ENCODE measurements around the gene TLN1. TPM values are rescaled to one million over a fixed set of nuclear protein-coding genes. Genes with fewer than 3 reads are reported as not detected.

TLN1 gene
- total and polyA plus RNA-seq, 2 of the 8 experiments (the other 6 are each of a cell fraction or from before 2014, with no cell fraction given) = 28.1 to 90.1 TPM

DNA sequence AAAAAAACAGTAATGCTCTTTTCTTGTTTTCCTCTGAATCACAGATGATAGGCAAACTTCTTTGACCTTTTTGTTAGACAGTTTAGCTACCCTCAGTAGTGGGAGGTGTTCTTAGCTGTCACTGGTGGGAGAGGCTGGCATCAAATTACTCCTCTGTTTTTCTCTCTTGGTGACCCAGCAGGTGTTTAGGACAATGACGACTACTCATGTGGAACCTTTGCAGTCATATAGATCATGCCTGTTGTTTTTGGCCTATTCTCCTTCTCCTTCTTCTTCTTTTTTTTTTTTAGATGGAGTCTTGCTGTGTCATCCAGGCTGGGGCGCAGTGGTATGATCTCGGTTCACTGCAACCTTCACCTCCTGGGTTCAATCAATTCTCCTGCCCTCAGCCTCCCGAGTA is 44.0 kb upstream of the TLN1 start:
- H2BK15ac ChIP-seq (ENCODE audit: low read length) = no peak overlapping the region
- H2AFZ ChIP-seq (ENCODE audit: low read length) = no peak overlapping the region
- FAIRE-seq = no peak
- no peak overlapping the region for H3K14ac ChIP-seq (ENCODE audit: insufficient read length)
- no peak overlapping the region for H3K27ac ChIP-seq (ENCODE audit: low read depth, low read length)
- H2AK5ac ChIP-seq (ENCODE audit: low read depth, low read length) = no peak overlapping the region
- DNase-seq (ENCODE audit: low read depth in 1 of 2, low spot score in 2 of 2) = no peak
- no peak overlapping the region for H2BK12ac ChIP-seq (ENCODE audit: low read depth, low read length)
- no peak overlapping the region for H3K4me3 ChIP-seq (ENCODE audit: extremely low read depth in 1 of 4, insufficient read depth in 2 of 4, low read depth in 3 of 4, low read length in 4 of 4)
- H3K4me2 ChIP-seq (ENCODE audit: insufficient read depth in 1 of 2, low read depth in 2 of 2, low read length in 2 of 2) = no peak overlapping the region
- no peaks in the 10 kb centered on the region for H3K79me1 ChIP-seq (ENCODE audit: low read depth, low read length)
- H4K5ac ChIP-seq (ENCODE audit: insufficient read length, low read depth, low read length) = no peak overlapping the region
- no peaks in the 10 kb centered on the region for H3K36me3 ChIP-seq (ENCODE audit: control insufficient read depth in 2 of 4, insufficient read depth in 4 of 4, low read length in 3 of 4)
- no peak overlapping the region for H3K23ac ChIP-seq (ENCODE audit: insufficient read length)
- no peak overlapping the region for H3K9ac ChIP-seq (replicated peaks in 1 of 4; ENCODE audit: extremely low read depth in 1 of 4, low read depth in 3 of 4, low read length in 3 of 4)
- 93% methylated on average over 4 of the region's 4 CpGs; no CpG with 5 or more reads in 1 of the 2 experiments for WGBS, 2 experiments (ENCODE audit: extremely low coverage in 1 of 2, insufficient coverage in 1 of 2, insufficient read length in 1 of 2, insufficient replicate concordance in 2 of 2, low coverage in 1 of 2, low lambda C conversion rate in 2 of 2, missing lambda C conversion rate in 1 of 2)
- peaks cover 0 to 6% (median 4%) of the 10 kb centered on the region in 4 experiments; a peak in 6 of 7 replicates for H3K4me1 ChIP-seq (replicated peaks in 1 of 4; ENCODE audit: control insufficient read depth in 3 of 4, insufficient read depth in 4 of 4, low read length in 3 of 4)
- H3K23me2 ChIP-seq (ENCODE audit: low read depth, low read length) = no peaks in the 10 kb centered on the region
- H3K56ac ChIP-seq (replicated peaks; ENCODE audit: insufficient read length, low read depth, low read length) = no peak overlapping the region
- no peak overlapping the region for H2BK5ac ChIP-seq (ENCODE audit: low read depth, low read length)
- no peak overlapping the region for H4K91ac ChIP-seq (replicated peaks; ENCODE audit: insufficient read length, low read length)
- H3K9me3 ChIP-seq (ENCODE audit: insufficient read depth in 2 of 2, low read depth in 1 of 2, low read length in 1 of 2) = no peaks in the 10 kb centered on the region
- H4K8ac ChIP-seq (ENCODE audit: extremely low read depth, insufficient read depth, low read length) = no peak overlapping the region
- CTCF ChIA-PET (ENCODE audit: partially characterized antibody) = interaction anchor here (1.0 to 3.8 kb wide), 11 partner anchors 13 to 106 kb away, joined by 3 to 29 read pairs (median 3); partner anchors contain the start of genes GBA2, HINT2 and RGP1
- H3K4ac ChIP-seq (replicated peaks; ENCODE audit: insufficient read length, low read depth, low read length) = no peak overlapping the region
- no peak overlapping the region for H2BK120ac ChIP-seq (replicated peaks; ENCODE audit: low read depth, low read length)
- H3K18ac ChIP-seq (ENCODE audit: extremely low read depth, low read length) = no peak overlapping the region
- no peaks in the 10 kb centered on the region for H3K79me2 ChIP-seq (ENCODE audit: control insufficient read depth in 1 of 2, insufficient read depth in 2 of 2, low read length in 2 of 2)
- POLR2A ChIA-PET (ENCODE audit: partially characterized antibody) = interaction anchor here (0.9 to 1.7 kb wide), 7 partner anchors 13 to 46 kb away, joined by 3 to 4 read pairs (median 3); partner anchors contain the start of genes CREB3 and TLN1
- H2BK20ac ChIP-seq (ENCODE audit: low read length) = no peak overlapping the region
- H3K27me3 ChIP-seq (replicated peaks in 1 of 4; ENCODE audit: control insufficient read depth in 3 of 4, extremely low read depth in 1 of 4, insufficient read depth in 3 of 4, low read length in 3 of 4) = no peaks in the 10 kb centered on the region
- no peaks in the 10 kb centered on the region for H4K20me1 ChIP-seq (replicated peaks in 1 of 2; ENCODE audit: control insufficient read depth in 1 of 2, insufficient read depth in 2 of 2, low read length in 2 of 2)
- TF ChIP-seq HDAC6 (IDR thresholded peaks at IDR 0.05; ENCODE audit: low read depth, low read length) (no peak), RAD21 (IDR thresholded peaks at IDR 0.05 in 1 of 2, conservative IDR thresholded peaks at IDR 0.05 in 1 of 2; ENCODE audit: low read depth in 2 of 2, low read length in 2 of 2) (no peak), TBP (IDR thresholded peaks at IDR 0.05; ENCODE audit: low read depth, low read length) (no peak), NANOG (IDR thresholded peaks at IDR 0.05; ENCODE audit: insufficient read depth, low read depth, low read length, poor library complexity, severe bottlenecking) (no peak), ZNF274 (IDR thresholded peaks at IDR 0.05; ENCODE audit: borderline replicate concordance, extremely low read depth, low read length) (no peak), BACH1 (IDR thresholded peaks at IDR 0.05; ENCODE audit: low read length) (no peak), SIRT6 (IDR thresholded peaks at IDR 0.05; ENCODE audit: low read length) (no peak), YY1 (IDR thresholded peaks at IDR 0.05; ENCODE audit: low read depth, low read length) (no peak), TAF7 (optimal IDR thresholded peaks at IDR 0.05; ENCODE audit: borderline replicate concordance, low read depth, low read length) (no peak), BRCA1 (IDR thresholded peaks at IDR 0.05; ENCODE audit: low read depth, low read length) (no peak), CHD2 (IDR thresholded peaks at IDR 0.05; ENCODE audit: low read length) (no peak)
- TF ChIP-seq, protein P1, sequence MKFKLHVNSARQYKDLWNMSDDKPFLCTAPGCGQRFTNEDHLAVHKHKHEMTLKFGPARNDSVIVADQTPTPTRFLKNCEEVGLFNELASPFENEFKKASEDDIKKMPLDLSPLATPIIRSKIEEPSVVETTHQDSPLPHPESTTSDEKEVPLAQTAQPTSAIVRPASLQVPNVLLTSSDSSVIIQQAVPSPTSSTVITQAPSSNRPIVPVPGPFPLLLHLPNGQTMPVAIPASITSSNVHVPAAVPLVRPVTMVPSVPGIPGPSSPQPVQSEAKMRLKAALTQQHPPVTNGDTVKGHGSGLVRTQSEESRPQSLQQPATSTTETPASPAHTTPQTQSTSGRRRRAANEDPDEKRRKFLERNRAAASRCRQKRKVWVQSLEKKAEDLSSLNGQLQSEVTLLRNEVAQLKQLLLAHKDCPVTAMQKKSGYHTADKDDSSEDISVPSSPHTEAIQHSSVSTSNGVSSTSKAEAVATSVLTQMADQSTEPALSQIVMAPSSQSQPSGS (IDR thresholded peaks at IDR 0.05; ENCODE audit: low read length) = no peak
